T47D (cell line): ENCODE results near the gene KRTAP29-1.
A peak's percentile ranks its signal among the peaks of the same experiment; 100 is the strongest.
"Not testable (repeated sequence)": the region's sequence is repeated elsewhere in the genome, so short reads cannot be mapped to it uniquely, and the experiment has no call there.

Experiments used
- DNase-seq, 2 experiments: peaks; one replicate each; pipeline versions ENCODE4 v3.0.0 to v3.0.0-alpha.2; 2011 to 2012; ENCODE audit warnings: low read depth in 1 of 2, low spot score in 1 of 2
- JUND ChIP-seq: IDR thresholded peaks from 2 replicates; pipeline ENCODE4 v1.6.1; 2012; ENCODE audit warnings: low read depth
- in situ Hi-C: cut with HindIII; loops from 2 replicates; pipeline ENCODE4 v1.10.0; 2016; ENCODE audit warnings: low sequenced_read_pairs, low pct_unique_long_range_greater_than_20kb

Gene KRTAP29-1

GRCh38 chr17:41307647-41308046 lies 5.0 kb upstream of the KRTAP29-1 start:
- TF ChIP-seq JUND, result no peak
- DNase-seq, result no peak
- in situ Hi-C loops, result no loop called here

- no peak for TF ChIP-seq JUND
- no peak for DNase-seq
- in situ Hi-C loops, result no loop called here
Observed at GRCh38 chr17:41304091-41304490, 1.4 kb upstream of the KRTAP29-1 start.

GRCh38 chr17:41302981-41303380 lies 330 bp upstream of the KRTAP29-1 start:
- in situ Hi-C loops, result no loop called here

GRCh38 chr17:41301204-41301790 lies 1.4 kb downstream of the KRTAP29-1 start:
- no peak for TF ChIP-seq JUND
- in situ Hi-C loops, result no loop called here
- no peak for DNase-seq

More at GRCh38 chr17:41302981-41303380, 330 bp upstream of the KRTAP29-1 start:
- no peak for DNase-seq
- no peak for TF ChIP-seq JUND

- no peak for TF ChIP-seq JUND
- in situ Hi-C loops, result no loop called here
- DNase-seq, result no peak
Observed at GRCh38 chr17:41298458-41299135, 4.1 kb downstream of the KRTAP29-1 start.

- no peak for DNase-seq
- in situ Hi-C loops, result no loop called here
- TF ChIP-seq JUND, result no peak
Observed at GRCh38 chr17:41296846-41297245, 5.8 kb downstream of the KRTAP29-1 start.

- DNase-seq, result no peak
- TF ChIP-seq JUND, result no peak
- in situ Hi-C loops, result no loop called here
Observed at GRCh38 chr17:41294016-41294415, 8.6 kb downstream of the KRTAP29-1 start.

GRCh38 chr17:41287050-41287449 lies 15.6 kb downstream of the KRTAP29-1 start:
- in situ Hi-C loops, result no loop called here
- no peak for DNase-seq
- no peak for TF ChIP-seq JUND

- in situ Hi-C loops, result no loop called here
- no peak for TF ChIP-seq JUND
- peak in 1 of 2 experiments; percentile 0 for DNase-seq
Observed at GRCh38 chr17:41284546-41284945, 18.1 kb downstream of the KRTAP29-1 start.

GRCh38 chr17:41284043-41284442 lies 18.6 kb downstream of the KRTAP29-1 start:
- no peak for TF ChIP-seq JUND
- peak in 1 of 2 experiments; percentile 4 for DNase-seq
- in situ Hi-C loops, result no loop called here

GRCh38 chr17:41278176-41278955 lies 24.3 kb downstream of the KRTAP29-1 start:
- DNase-seq, result no peak
- TF ChIP-seq JUND, result no peak
- in situ Hi-C loops, result no loop called here

- DNase-seq, in situ Hi-C loops: not testable (repeated sequence)
Observed at GRCh38 chr17:41275648-41276190, 26.9 kb downstream of the KRTAP29-1 start, which contains the start of gene KRTAP9-7. Gene KRTAP9-7 (plus strand): TSS chr17:41275698. CDS start chr17:41275698, 0 bp downstream.

GRCh38 chr17:41271858-41272257 lies 30.8 kb downstream of the KRTAP29-1 start:
- TF ChIP-seq JUND, result no peak
- no peak for DNase-seq
- in situ Hi-C loops, result no loop called here

GRCh38 chr17:41271323-41271722 lies 31.3 kb downstream of the KRTAP29-1 start:
- DNase-seq, in situ Hi-C loops: not testable (repeated sequence)
